ENCODE data around the gene PANK1. TPM values are rescaled to one million over a fixed set of nuclear protein-coding genes. Genes with fewer than 3 reads are reported as not detected.
A peak's percentile ranks its signal among the peaks of the same experiment; 100 is the strongest.
"Not testable (repeated sequence)": the region's sequence is repeated elsewhere in the genome, so short reads cannot be mapped to it uniquely, and the experiment has no call there.

The PANK1 gene
- total RNA-seq, 1 experiment from 2014 or later = 31.6 TPM

DNA sequence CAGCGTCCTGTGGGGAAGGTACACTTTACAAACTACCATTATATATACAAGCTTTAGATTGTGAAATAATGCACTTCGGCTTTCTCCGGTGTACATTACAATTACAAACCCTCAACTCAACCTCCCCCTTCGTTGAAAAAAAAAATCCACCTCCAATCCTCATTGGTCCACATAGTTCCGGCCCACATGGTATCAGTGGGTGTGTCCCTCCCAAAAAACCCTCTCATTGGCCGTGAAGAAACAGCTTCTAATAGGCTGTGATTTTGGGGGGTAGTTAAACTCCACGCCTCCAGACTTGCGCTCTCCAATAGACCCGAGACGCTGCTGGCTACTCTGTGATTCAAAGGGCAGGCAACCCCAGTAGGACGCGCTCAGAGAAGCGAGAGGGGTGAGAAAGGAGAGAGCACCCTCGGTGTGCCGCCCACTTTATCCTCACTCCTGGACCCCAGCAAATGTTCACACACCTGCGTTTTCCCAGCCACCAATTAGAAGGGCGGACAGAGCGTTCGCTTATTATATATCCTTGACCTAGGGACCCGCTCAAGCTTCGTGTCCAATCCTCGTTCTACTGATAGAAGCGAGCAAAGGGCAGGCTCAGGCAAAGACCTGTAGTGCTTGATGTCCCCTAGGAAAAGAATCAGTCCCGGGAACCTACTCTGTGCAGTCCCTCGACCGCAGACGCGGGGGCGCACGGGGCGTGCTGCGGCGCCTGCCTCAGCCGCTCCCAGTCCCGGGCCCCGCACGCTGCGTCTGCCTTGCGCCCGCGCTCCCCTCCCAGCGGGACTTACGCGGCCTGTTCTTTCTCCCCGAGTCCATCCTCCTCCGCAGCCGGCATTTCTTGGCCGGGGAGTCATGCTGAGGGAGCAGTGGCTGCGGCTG, 991 bp downstream of the PANK1 start:
- peak overlapping the region; percentile 83 for H3K4me3 ChIP-seq (ENCODE audit: insufficient read depth, low read depth, low read length)
- no peaks in the 10 kb centered on the region for H3K27me3 ChIP-seq (ENCODE audit: control insufficient read depth, insufficient read depth, low read length)
- H3K36me3 ChIP-seq (replicated peaks; ENCODE audit: control insufficient read depth, insufficient read depth, low read length) = no peaks in the 10 kb centered on the region
- peak; percentile 93 for DNase-seq

DNA sequence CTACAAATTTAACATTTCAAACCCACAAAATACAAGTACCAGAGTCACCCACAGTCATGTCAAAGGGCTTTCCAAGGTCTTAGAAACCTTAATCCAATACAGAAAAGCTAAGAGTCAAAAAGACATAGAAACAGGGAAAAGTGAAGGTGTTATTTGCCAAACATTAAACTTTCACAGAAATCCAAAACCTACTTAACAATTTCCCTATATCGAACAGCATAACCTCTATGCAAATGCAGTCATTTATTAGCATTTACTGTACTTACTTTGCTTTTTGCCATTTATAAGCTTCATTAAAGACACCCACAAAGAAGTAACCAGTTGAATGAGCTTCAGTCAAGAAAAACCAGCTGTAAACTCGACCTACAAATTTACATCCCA, 1.6 kb downstream of the PANK1 start:
- H3K27me3 ChIP-seq (ENCODE audit: control insufficient read depth, insufficient read depth, low read length) = no peaks in the 10 kb centered on the region
- DNase-seq = no peak
- H3K4me3 ChIP-seq (ENCODE audit: insufficient read depth, low read depth, low read length) = peak overlapping the region; percentile 43
- no peaks in the 10 kb centered on the region for H3K36me3 ChIP-seq (replicated peaks; ENCODE audit: control insufficient read depth, insufficient read depth, low read length)

- no peak overlapping the region for H3K4me3 ChIP-seq (ENCODE audit: insufficient read depth, low read depth, low read length)
- H3K36me3 ChIP-seq (replicated peaks; ENCODE audit: control insufficient read depth, insufficient read depth, low read length) = peaks cover 1% of the 10 kb centered on the region
- no peaks in the 10 kb centered on the region for H3K27me3 ChIP-seq (ENCODE audit: control insufficient read depth, insufficient read depth, low read length)
- no peak for DNase-seq
Observed at GRCh38 chr10:89642193-89642592, 2.8 kb downstream of the PANK1 start.

- Histone ChIP-seq H3K4me3 (ENCODE audit: insufficient read depth, low read depth, low read length) (no peak overlapping the region), H3K36me3 (replicated peaks; ENCODE audit: control insufficient read depth, insufficient read depth, low read length) (peaks cover 1% of the 10 kb centered on the region), H3K27me3 (ENCODE audit: control insufficient read depth, insufficient read depth, low read length) (no peaks in the 10 kb centered on the region)
- DNase-seq = no peak
Observed at GRCh38 chr10:89640241-89640640, 4.8 kb downstream of the PANK1 start.

- Histone ChIP-seq H3K27me3 (ENCODE audit: control insufficient read depth, insufficient read depth, low read length) (no peaks in the 10 kb centered on the region), H3K36me3 (replicated peaks; ENCODE audit: control insufficient read depth, insufficient read depth, low read length) (peaks cover 1% of the 10 kb centered on the region), H3K4me3 (ENCODE audit: insufficient read depth, low read depth, low read length) (no peak overlapping the region)
- no peak for DNase-seq
Observed at GRCh38 chr10:89639326-89639725, 5.7 kb downstream of the PANK1 start.

- no peak for DNase-seq
- no peaks in the 10 kb centered on the region for H3K27me3 ChIP-seq (ENCODE audit: control insufficient read depth, insufficient read depth, low read length)
- H3K4me3 ChIP-seq (ENCODE audit: insufficient read depth, low read depth, low read length) = no peak overlapping the region
- peaks cover 6% of the 10 kb centered on the region for H3K36me3 ChIP-seq (replicated peaks; ENCODE audit: control insufficient read depth, insufficient read depth, low read length)
Observed at GRCh38 chr10:89637113-89637512, 7.9 kb downstream of the PANK1 start.

GRCh38 chr10:89634637-89635036, 10.4 kb downstream of the PANK1 start:
- peaks cover 6% of the 10 kb centered on the region for H3K36me3 ChIP-seq (replicated peaks; ENCODE audit: control insufficient read depth, insufficient read depth, low read length)

GRCh38 chr10:89633484-89633883, 11.6 kb downstream of the PANK1 start:
- peaks cover 6% of the 10 kb centered on the region for H3K36me3 ChIP-seq (replicated peaks; ENCODE audit: control insufficient read depth, insufficient read depth, low read length)
- H3K27me3 ChIP-seq (ENCODE audit: control insufficient read depth, insufficient read depth, low read length) = no peaks in the 10 kb centered on the region
- H3K4me3 ChIP-seq (ENCODE audit: insufficient read depth, low read depth, low read length) = no peak overlapping the region
- no peak for DNase-seq

More at GRCh38 chr10:89634637-89635036, 10.4 kb downstream of the PANK1 start:
- Histone ChIP-seq H3K4me3 (ENCODE audit: insufficient read depth, low read depth, low read length) (no peak overlapping the region), H3K27me3 (ENCODE audit: control insufficient read depth, insufficient read depth, low read length) (no peaks in the 10 kb centered on the region)
- no peak for DNase-seq

DNA sequence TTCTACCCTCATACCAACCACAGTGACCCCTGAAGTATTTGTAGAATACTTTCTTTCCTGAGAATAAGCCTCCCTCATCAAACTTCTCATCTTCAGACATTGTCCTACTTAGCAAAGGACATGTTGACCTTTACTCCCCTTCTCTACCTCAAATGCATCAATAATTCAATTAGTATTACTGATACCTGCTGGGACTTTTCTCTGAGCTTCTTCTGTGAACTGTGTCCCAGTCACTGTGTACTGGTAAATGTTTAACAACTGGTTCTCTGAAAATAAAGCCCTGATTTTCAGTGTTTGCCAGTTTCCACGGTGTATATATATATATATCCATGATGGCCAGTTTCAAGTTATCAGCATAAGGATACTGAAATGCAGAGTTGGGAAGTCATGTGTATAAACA, 12.2 kb downstream of the PANK1 start:
- Histone ChIP-seq H3K4me3 (ENCODE audit: insufficient read depth, low read depth, low read length) (no peak overlapping the region), H3K36me3 (replicated peaks; ENCODE audit: control insufficient read depth, insufficient read depth, low read length) (peaks cover 4% of the 10 kb centered on the region), H3K27me3 (ENCODE audit: control insufficient read depth, insufficient read depth, low read length) (no peaks in the 10 kb centered on the region)
- DNase-seq = no peak

DNA sequence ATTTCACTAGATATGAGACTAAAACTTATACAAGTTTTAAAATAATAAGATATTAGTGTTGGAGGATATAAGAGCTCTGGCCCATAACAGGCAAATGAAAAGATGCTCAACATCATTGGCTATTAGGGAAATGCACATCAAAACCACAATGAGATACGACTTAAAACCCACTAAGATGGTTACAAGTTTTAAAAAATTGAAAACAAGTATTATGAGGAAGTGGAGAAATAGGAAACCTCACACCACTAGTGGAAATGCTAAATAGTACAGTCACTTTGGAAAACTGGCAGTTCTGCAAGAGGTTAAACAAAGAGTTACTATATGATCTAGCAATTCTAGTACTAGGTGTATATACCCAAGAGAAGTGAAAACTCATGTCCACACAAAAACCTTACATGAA, 17.2 kb downstream of the PANK1 start:
- DNase-seq = no peak
- Histone ChIP-seq H3K4me3 (ENCODE audit: insufficient read depth, low read depth, low read length) (no peak overlapping the region), H3K36me3 (replicated peaks; ENCODE audit: control insufficient read depth, insufficient read depth, low read length) (no peaks in the 10 kb centered on the region), H3K27me3 (ENCODE audit: control insufficient read depth, insufficient read depth, low read length) (no peaks in the 10 kb centered on the region)

DNA sequence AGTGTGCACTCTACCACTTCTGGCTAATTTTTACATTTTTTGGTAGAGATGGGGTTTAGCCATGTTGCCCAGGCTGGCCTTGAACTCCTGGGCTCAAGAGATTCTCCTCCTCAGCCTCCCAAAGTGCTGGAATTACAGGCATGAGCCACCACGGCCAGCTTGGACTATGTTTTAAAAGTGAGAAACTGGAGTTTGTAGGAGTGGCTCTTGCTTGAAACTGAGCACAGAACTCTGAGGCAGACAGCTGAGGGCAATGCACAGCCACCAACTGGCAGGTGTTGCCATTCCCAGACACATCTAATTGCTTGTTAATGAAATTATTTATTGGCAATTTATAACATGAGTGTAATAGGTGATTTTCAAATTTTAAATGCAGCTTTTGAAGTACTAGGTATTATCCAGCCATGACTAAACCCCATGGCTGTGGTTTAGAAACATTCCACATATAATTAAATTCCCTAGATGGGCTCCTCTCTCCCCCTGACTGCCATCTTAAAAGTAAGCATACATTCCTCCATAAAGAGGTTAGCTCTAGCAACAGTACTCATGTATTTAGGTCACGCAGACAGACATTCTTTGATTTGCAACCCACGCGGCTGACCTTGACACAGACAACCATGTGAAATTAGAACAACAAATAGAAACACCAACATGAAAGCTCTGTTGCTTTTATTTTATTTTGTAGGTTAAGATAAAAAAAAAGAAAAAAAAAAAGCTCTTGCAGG, 19.8 kb downstream of the PANK1 start:
- no peak for DNase-seq
- Histone ChIP-seq H3K36me3 (replicated peaks; ENCODE audit: control insufficient read depth, insufficient read depth, low read length) (no peaks in the 10 kb centered on the region), H3K4me3 (ENCODE audit: insufficient read depth, low read depth, low read length) (no peak overlapping the region), H3K27me3 (ENCODE audit: control insufficient read depth, insufficient read depth, low read length) (no peaks in the 10 kb centered on the region)

DNA sequence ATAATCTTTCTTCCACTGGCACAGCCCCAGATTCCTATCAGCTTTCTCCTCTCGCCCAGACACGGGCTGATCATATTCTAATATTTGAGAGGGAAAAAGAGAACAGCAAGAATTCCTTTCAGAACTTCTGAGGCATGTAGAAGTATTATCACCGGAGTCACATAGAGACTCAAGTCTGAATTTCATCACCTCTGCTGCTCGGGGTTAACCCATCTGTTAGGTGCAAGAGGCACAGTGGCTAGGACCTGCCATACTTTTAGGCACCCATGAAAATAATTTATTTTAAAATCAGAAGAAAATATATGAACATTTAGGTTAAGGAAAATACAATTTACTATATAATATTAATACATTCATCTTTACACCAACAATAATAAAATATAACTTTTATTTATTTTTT, 21.0 kb downstream of the PANK1 start:
- no peak for DNase-seq
- Histone ChIP-seq H3K4me3 (ENCODE audit: insufficient read depth, low read depth, low read length) (no peak overlapping the region), H3K36me3 (replicated peaks; ENCODE audit: control insufficient read depth, insufficient read depth, low read length) (no peaks in the 10 kb centered on the region), H3K27me3 (ENCODE audit: control insufficient read depth, insufficient read depth, low read length) (no peaks in the 10 kb centered on the region)

DNA sequence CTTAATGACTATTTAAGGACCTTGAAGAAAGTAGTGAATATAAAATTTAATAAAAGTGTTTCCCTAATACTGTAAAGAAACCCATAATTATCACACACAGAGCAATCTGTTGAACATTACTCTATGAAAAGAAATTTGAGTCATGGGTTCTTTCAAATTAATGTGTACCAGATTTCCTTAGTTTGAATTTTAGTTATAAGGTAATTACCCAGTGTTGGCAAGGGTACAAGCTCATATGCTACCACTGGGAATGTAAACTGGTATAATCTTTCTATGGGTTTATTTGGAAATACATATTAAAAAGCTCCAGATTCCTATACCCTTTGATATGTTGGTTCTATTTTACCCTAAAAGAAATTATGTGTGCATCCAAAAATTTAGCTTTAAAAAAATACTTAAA, 22.9 kb downstream of the PANK1 start:
- no peak overlapping the region for H3K4me3 ChIP-seq (ENCODE audit: insufficient read depth, low read depth, low read length)
- no peak for DNase-seq
- H3K36me3 ChIP-seq (replicated peaks; ENCODE audit: control insufficient read depth, insufficient read depth, low read length) = no peaks in the 10 kb centered on the region
- H3K27me3 ChIP-seq (ENCODE audit: control insufficient read depth, insufficient read depth, low read length) = no peaks in the 10 kb centered on the region

GRCh38 chr10:89621438-89621837, 23.6 kb downstream of the PANK1 start:
- H3K27me3 ChIP-seq (ENCODE audit: control insufficient read depth, insufficient read depth, low read length) = no peaks in the 10 kb centered on the region
- no peak overlapping the region for H3K4me3 ChIP-seq (ENCODE audit: insufficient read depth, low read depth, low read length)
- no peak for DNase-seq
- no peaks in the 10 kb centered on the region for H3K36me3 ChIP-seq (replicated peaks; ENCODE audit: control insufficient read depth, insufficient read depth, low read length)

GRCh38 chr10:89620296-89620695, 24.7 kb downstream of the PANK1 start:
- H3K27me3 ChIP-seq (ENCODE audit: control insufficient read depth, insufficient read depth, low read length); H3K36me3 ChIP-seq (replicated peaks; ENCODE audit: control insufficient read depth, insufficient read depth, low read length); H3K4me3 ChIP-seq (ENCODE audit: insufficient read depth, low read depth, low read length); DNase-seq: not testable (repeated sequence)

All from H7 (cell line).